Measurements from ENCODE around the gene PITX2.

- TF ChIP-seq CTCF (IDR thresholded peaks at IDR 0.05; ENCODE audit: control extremely low read depth in 1 of 3, insufficient read depth in 1 of 3, low read depth in 1 of 3, low read length in 3 of 3): peak in 1 of 3 experiments; percentile 39; a peak in 2 of 4 replicates
- TF ChIP-seq CEBPB (IDR thresholded peaks at IDR 0.05; ENCODE audit: low read depth, low read length): no peak
Measured at GRCh38 chr4:110620691-110621327, 2.1 kb downstream of the PITX2 start.
